ENCODE results near the gene RNU5B-1.
A peak's percentile ranks its signal among the peaks of the same experiment; 100 is the strongest.

Gene RNU5B-1

GRCh38 chr15:65289261-65289854 lies 15.1 kb upstream of the RNU5B-1 start:
- FAIRE-seq = no peak

- no peak for FAIRE-seq
Measured at GRCh38 chr15:65290228-65290627, 14.2 kb upstream of the RNU5B-1 start.

GRCh38 chr15:65292938-65293518 lies 11.4 kb upstream of the RNU5B-1 start:
- no peak for FAIRE-seq

- FAIRE-seq = no peak
Measured at GRCh38 chr15:65298731-65299130, 5.7 kb upstream of the RNU5B-1 start.

- no peak for FAIRE-seq
Measured at GRCh38 chr15:65300924-65301441, 3.5 kb upstream of the RNU5B-1 start.

GRCh38 chr15:65302061-65302460 lies 2.4 kb upstream of the RNU5B-1 start:
- no peak for FAIRE-seq

GRCh38 chr15:65303687-65304380 lies 643 bp upstream of the RNU5B-1 start:
- FAIRE-seq = no peak

- FAIRE-seq = no peak
Measured at GRCh38 chr15:65305150-65305758, 777 bp downstream of the RNU5B-1 start.

- FAIRE-seq = no peak
Measured at GRCh38 chr15:65305776-65306175, 1.3 kb downstream of the RNU5B-1 start.

GRCh38 chr15:65306551-65306950 lies 2.1 kb downstream of the RNU5B-1 start:
- no peak for FAIRE-seq

GRCh38 chr15:65307978-65308377 lies 3.5 kb downstream of the RNU5B-1 start:
- FAIRE-seq = no peak

GRCh38 chr15:65309882-65310418 lies 5.5 kb downstream of the RNU5B-1 start:
- no peak for FAIRE-seq

GRCh38 chr15:65310431-65311137 lies 6.1 kb downstream of the RNU5B-1 start:
- FAIRE-seq = no peak

- no peak for FAIRE-seq
Measured at GRCh38 chr15:65311760-65312159, 7.3 kb downstream of the RNU5B-1 start.

- FAIRE-seq = no peak
Measured at GRCh38 chr15:65312400-65312916, 8.0 kb downstream of the RNU5B-1 start.

GRCh38 chr15:65318870-65319356 lies 14.4 kb downstream of the RNU5B-1 start:
- FAIRE-seq = peak; percentile 55

GRCh38 chr15:65323071-65323511 lies 18.6 kb downstream of the RNU5B-1 start:
- no peak for FAIRE-seq

GRCh38 chr15:65326117-65326526 lies 21.6 kb downstream of the RNU5B-1 start:
- no peak for FAIRE-seq

- FAIRE-seq = no peak
Measured at GRCh38 chr15:65326818-65327217, 22.3 kb downstream of the RNU5B-1 start.

GRCh38 chr15:65327651-65328393 lies 23.3 kb downstream of the RNU5B-1 start:
- FAIRE-seq = no peak

GRCh38 chr15:65328506-65329287 lies 24.2 kb downstream of the RNU5B-1 start:
- no peak for FAIRE-seq
